PFSK-1 (cell line): ENCODE results near the gene EXOC4.

Source experiments
- FOXP2 ChIP-seq: optimal IDR thresholded peaks from 2 replicates; pipeline ENCODE3; 2011; ENCODE audit warnings: borderline replicate concordance, control low read depth, inconsistent platforms; ENCODE audit not compliant: insufficient read depth; ENCODE audit errors: extremely low read length, extremely low read depth
- POLR2AphosphoS5 ChIP-seq: IDR thresholded peaks from 2 replicates; pipeline ENCODE4 v1.6.1; 2012; ENCODE audit warnings: low read depth, mild to moderate bottlenecking, control low read depth, low read length, moderate library complexity
- SIN3A ChIP-seq: IDR thresholded peaks from 2 replicates; pipeline ENCODE4 v1.6.1; 2012; ENCODE audit warnings: mild to moderate bottlenecking, low read length, moderate library complexity, borderline replicate concordance; ENCODE audit not compliant: insufficient read depth
- TAF1 ChIP-seq: IDR thresholded peaks from 2 replicates; pipeline ENCODE4 v1.6.1; 2012; ENCODE audit warnings: low read length, control low read depth, borderline replicate concordance; ENCODE audit not compliant: insufficient read depth
- TF ChIP-seq, protein P1 (sequence below), 2 experiments: IDR thresholded peaks; 2 replicates each; pipeline versions ENCODE4 v1.6.1 to v1.8.0; 2011 to 2012; ENCODE audit warnings: low read depth in 2 of 2, low read length in 2 of 2, control low read depth in 1 of 2, inconsistent platforms in 1 of 2, mild to moderate bottlenecking in 1 of 2, moderate library complexity in 1 of 2; ENCODE audit not compliant: insufficient read depth in 1 of 2

The EXOC4 gene

DNA sequence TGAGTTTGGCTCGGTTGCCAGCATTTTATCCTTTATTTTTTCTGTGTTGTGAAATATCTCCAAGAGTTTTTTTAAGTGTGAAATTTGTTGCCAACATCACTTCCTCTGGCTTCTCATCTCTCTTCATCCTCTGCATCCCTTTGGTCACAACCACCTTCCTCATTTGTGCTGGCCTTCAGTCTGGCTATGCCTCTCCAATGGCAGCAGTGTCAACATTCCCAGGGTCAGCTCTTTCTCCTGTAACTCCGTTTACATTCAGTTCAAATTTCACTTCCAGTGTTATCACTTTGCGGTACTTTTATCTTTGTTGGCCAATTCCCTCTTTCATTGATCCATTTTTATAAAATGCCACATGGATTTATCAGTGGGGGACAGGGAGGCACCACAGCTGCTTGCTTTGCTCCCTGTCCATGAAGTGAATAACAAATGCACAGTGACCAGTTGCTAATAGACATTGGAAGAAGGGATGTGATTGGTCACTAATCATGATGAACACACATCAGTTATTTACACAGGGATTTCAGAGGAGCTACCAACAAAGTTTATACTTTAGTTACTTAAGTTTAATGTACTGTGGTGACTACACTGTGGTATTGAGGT is 562.8 kb downstream of the EXOC4 start:
- no peak for TF ChIP-seq TAF1

DNA sequence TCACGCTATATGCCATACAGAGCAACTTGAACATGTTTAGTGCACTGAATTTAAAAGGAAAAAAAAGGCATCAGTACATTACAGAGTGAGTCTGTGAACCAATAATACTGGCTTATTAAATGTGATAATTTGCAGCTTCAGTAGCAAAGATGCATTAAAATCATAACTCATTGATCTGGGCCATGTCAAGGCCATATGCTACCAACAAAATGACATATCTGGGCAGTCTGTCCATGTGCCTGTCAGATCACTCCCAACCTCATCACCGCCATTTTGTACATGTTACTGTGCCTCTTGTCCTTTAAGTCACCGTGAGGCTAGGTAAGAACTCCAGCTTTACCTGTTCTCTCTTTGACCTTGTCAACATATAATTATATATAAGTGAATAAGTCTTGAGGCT is 566.8 kb downstream of the EXOC4 start:
- TF ChIP-seq, protein P1, sequence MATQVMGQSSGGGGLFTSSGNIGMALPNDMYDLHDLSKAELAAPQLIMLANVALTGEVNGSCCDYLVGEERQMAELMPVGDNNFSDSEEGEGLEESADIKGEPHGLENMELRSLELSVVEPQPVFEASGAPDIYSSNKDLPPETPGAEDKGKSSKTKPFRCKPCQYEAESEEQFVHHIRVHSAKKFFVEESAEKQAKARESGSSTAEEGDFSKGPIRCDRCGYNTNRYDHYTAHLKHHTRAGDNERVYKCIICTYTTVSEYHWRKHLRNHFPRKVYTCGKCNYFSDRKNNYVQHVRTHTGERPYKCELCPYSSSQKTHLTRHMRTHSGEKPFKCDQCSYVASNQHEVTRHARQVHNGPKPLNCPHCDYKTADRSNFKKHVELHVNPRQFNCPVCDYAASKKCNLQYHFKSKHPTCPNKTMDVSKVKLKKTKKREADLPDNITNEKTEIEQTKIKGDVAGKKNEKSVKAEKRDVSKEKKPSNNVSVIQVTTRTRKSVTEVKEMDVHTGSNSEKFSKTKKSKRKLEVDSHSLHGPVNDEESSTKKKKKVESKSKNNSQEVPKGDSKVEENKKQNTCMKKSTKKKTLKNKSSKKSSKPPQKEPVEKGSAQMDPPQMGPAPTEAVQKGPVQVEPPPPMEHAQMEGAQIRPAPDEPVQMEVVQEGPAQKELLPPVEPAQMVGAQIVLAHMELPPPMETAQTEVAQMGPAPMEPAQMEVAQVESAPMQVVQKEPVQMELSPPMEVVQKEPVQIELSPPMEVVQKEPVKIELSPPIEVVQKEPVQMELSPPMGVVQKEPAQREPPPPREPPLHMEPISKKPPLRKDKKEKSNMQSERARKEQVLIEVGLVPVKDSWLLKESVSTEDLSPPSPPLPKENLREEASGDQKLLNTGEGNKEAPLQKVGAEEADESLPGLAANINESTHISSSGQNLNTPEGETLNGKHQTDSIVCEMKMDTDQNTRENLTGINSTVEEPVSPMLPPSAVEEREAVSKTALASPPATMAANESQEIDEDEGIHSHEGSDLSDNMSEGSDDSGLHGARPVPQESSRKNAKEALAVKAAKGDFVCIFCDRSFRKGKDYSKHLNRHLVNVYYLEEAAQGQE (IDR thresholded peaks at IDR 0.05; ENCODE audit: insufficient read depth in 1 of 2, low read depth in 2 of 2, low read length in 2 of 2) = no peak
- TF ChIP-seq SIN3A (no peak), TAF1 (no peak), FOXP2 (no peak), POLR2AphosphoS5 (no peak)

DNA sequence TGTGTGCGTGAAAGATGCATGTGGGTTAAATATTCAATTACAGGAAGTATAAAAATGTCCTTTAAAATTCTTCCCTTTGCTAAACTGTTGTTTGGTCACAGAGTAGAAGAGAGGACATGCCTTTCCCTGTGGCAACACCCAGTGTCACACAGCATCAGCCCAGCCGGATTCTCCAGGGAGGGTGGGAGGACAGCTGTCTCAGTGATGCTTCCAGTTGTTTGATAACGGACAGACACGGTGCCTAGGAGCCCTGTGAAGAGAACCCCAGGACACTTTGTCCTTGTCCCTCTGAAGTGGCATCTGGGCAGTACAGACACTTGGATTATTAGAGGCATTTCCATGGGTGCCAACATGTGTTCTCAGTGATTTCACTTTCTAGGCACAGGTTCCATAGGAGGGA is 567.7 kb downstream of the EXOC4 start:
- TF ChIP-seq, protein P1 (IDR thresholded peaks at IDR 0.05; ENCODE audit: insufficient read depth in 1 of 2, low read depth in 2 of 2, low read length in 2 of 2) = no peak
- TF ChIP-seq FOXP2 = no peak
- TF ChIP-seq TAF1 = no peak
- TF ChIP-seq SIN3A = no peak
- TF ChIP-seq POLR2AphosphoS5 = no peak

DNA sequence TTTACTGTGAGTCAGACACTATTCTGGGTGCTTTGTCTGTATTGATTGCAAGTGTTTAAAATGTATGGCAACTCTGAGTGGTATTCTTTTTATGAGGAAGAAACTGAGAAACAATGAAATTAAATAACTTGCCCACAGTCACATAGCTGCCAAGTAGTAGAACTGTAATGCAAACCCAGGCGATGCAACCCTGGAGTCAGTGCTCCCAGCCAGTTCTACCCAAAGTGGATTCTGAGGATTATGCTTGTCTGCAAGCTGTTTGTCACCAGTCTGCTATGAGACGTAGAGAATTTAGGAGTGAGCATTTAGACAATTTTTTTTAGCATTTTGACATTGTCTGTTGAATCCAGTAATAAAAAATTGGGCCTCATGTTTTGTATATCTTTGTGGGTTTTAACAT is 568.3 kb downstream of the EXOC4 start:
- no peak for TF ChIP-seq FOXP2

DNA sequence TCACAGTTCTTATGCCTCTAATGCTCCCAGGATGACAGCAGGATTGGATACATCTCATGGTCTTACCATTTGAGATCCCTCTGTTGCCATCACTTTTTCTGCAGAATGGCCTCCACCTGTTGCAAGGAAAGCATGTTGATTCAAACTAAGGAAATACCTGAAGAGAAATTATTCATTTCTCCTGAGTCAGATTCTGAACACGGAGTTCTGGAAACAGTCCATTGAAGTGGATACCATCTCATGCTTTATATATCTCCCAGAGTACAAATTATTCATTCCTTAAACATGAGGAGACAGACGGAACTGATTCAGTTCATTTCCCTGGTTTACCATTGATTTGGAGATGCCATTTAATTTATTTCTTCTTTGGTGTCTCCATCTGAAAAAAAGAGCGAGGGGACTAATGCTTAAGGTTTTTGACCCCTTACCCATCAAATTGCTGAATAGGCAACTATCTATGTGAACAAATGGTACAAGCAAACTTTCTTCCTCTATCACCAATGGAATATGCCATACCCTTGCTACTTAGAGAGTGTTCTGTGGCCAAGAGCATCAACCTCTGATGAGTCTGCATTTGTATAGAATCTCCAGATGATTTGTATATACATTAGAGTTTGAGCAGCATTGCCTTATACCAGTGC is 569.2 kb downstream of the EXOC4 start:
- TF ChIP-seq POLR2AphosphoS5 (no peak), SIN3A (no peak), FOXP2 (no peak)
- TF ChIP-seq, protein P1 (IDR thresholded peaks at IDR 0.05; ENCODE audit: insufficient read depth in 1 of 2, low read depth in 2 of 2, low read length in 2 of 2) = no peak

DNA sequence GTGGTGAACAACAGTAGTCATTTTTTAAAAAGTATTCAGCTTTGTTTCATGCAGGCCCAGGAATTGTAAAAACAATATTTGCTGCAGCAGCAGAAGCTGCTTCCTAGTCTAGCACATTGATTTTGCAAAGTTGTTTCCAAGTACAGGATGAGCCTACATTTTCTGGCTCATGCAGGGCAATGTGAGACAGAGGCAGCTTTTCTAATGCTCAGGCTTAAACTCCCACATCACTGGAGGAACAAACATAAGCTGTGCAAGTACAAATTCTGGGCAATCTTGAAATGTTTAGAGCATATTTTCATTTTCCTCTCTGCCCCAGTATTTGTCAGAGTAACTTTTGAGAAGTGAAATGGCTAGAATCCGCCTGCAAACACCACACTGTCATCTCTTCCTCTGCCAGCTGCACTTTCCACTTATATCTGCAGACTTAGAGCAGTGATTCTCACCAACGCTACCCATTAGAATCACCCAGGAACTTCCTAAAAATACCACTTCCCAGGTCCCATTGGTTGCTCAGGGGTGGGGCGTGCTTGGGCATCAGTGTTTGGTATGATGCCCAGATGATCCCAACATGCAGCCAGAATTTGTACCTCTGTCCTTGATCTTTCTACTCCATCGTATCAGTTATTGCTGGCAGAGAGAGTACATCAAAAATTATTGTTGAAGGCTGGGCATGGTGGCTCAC is 570.1 kb downstream of the EXOC4 start:
- TF ChIP-seq POLR2AphosphoS5 (no peak), TAF1 (no peak), SIN3A (no peak), FOXP2 (no peak)
- TF ChIP-seq, protein P1 (IDR thresholded peaks at IDR 0.05; ENCODE audit: insufficient read depth in 1 of 2, low read depth in 2 of 2, low read length in 2 of 2) = no peak
